Left colon (tissue), 2 donors: ENCODE results near the gene CHD1L. TPM values are rescaled to one million over a fixed set of nuclear protein-coding genes. Genes with fewer than 3 reads are reported as not detected.
"Not testable (repeated sequence)": the region's sequence is repeated elsewhere in the genome, so short reads cannot be mapped to it uniquely, and the experiment has no call there.

Experiments
- ATAC-seq: fragments of 200-7000 bp; cut with Tn5 transposase; one replicate; pipeline ENCODE4 v1.9.1; 2020; ENCODE audit warnings: mild to moderate bottlenecking, moderate library complexity
- DNase-seq, 2 donors: peaks; one replicate each; pipeline ENCODE4 v3.0.0-alpha.2; 2020
- intact Hi-C, 2 donors: fragments of 100-400 bp; cut with DNase I in 1 of 2; cut with micrococcal nuclease in 1 of 2; formaldehyde crosslinking; loops; one replicate each; pipeline versions ENCODE4 v1.11.2 to v1.14.0; 2022; cut with DNase I, micrococcal nuclease
- long read RNA-seq: library from polyadenylated mRNA; unstranded; transcript quantifications from one replicate; pipeline ENCODE4 v2.0.0, GENCODE V29; 2021
- total RNA-seq, 2 donors: library from RNA; stranded (reverse); fragmentation: NEBNext Ultra II Directional; extraction: Animal tissue kit (Norgen Biotek cat#: 25700); gene quantifications; one replicate each; pipeline ENCODE4 v1.2.1, GENCODE V29; 2021
- donor health status: DM: no; HTN: no; CAD: no.
- donor health status: DM: yes; HTN: yes; CAD: no.

Gene CHD1L
- total RNA-seq = 10 to 100 TPM; 34.9 to 37.4 TPM
- long read RNA-seq, transcript CHD1L-202 (23 exons, 2,967 nt) = major isoform, 100 of 136 reads
- long read RNA-seq, partial matches to known transcripts = 12 of 136 reads
- long read RNA-seq, other reads (novel, unspliced or antisense) = 19 of 136 reads

- peak; percentile 95 to 98 for DNase-seq
- peak; percentile 87 for ATAC-seq
- intact Hi-C loops = loop anchor here (5.0 kb wide), 1 partner anchor 70 kb away; the partner anchor contains the start of gene PRKAB2 (in 2 of the 2)
These were observed at the start of gene CHD1L for GRCh38 chr1:147242449-147243227. CHD1L (plus strand) TSS chr1:147242684; CDS start chr1:147242704, 20 bp downstream.

- ATAC-seq, intact Hi-C loops, DNase-seq: not testable (repeated sequence)
These were observed 45.2 kb upstream of the CHD1L start for GRCh38 chr1:147197324-147197723.

GRCh38 chr1:147201276-147201675 is 41.2 kb upstream of the CHD1L start:
- ATAC-seq = no peak
- DNase-seq = no peak
- intact Hi-C loops = no loop called here

DNA sequence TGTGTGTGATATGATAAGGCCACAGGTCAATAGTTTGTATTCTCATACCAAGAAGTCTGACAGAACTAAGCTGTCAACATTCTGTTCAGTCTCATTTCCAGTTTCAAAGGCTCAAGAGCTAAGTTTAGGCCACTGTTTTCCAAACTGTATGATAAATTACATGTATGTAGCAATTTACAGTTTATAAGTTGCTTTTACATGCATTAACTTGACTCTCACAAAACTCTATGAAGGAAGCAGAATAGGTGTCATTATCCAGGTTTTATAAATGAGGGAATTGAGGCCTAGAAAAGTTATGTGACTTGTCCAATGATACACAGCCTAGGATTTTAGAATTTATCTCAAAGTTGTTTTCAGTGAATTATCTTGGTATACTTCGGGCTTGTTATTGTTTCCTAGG is 40.7 kb upstream of the CHD1L start:
- DNase-seq = no peak
- ATAC-seq = no peak
- intact Hi-C loops = no loop called here

DNA sequence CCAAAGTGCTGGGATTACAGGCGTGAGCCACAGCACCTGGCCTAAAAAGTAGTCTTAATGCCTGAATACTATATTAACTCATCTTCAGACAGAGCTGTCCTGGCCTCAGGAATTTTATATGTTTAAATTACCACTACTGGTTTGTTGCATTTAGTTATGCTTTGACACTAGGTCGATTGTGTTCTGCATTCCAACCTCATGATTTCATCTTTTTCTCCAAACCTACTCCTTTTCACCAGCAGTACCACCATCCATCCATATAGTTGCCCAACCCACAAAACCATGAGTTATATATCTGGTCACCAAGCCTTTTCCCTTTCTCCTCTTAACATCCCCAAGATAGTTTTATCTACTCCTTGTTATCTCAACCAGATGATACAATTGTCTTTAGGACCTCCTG is 39.9 kb upstream of the CHD1L start:
- no peak for DNase-seq
- intact Hi-C loops = no loop called here
- ATAC-seq = no peak

DNA sequence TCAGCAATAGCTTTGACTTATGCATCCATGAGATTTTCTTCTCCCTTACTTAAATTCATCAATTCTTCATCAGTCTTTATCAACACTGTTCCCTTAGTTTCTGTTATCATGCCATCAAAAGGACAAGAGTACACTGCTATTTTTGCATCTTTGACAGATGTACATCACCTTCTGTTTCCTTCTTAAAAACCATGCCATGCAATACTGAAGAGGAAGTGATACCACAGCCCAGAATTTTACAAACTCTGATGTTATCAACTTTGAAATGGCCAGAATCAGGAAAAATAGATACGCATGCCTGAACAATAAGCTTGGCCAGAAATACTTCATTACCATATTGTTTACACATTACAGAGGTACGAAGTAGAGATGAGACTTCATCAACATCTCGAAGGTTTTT is 38.4 kb upstream of the CHD1L start:
- intact Hi-C loops = no loop called here
- ATAC-seq (no peak), DNase-seq (no peak)

- intact Hi-C loops = no loop called here
- ATAC-seq = no peak
- DNase-seq = no peak
These were observed 35.3 kb upstream of the CHD1L start for GRCh38 chr1:147207192-147207591.

- intact Hi-C loops = no loop called here
- no peak for ATAC-seq
These were observed 33.9 kb upstream of the CHD1L start for GRCh38 chr1:147208619-147209018.

DNA sequence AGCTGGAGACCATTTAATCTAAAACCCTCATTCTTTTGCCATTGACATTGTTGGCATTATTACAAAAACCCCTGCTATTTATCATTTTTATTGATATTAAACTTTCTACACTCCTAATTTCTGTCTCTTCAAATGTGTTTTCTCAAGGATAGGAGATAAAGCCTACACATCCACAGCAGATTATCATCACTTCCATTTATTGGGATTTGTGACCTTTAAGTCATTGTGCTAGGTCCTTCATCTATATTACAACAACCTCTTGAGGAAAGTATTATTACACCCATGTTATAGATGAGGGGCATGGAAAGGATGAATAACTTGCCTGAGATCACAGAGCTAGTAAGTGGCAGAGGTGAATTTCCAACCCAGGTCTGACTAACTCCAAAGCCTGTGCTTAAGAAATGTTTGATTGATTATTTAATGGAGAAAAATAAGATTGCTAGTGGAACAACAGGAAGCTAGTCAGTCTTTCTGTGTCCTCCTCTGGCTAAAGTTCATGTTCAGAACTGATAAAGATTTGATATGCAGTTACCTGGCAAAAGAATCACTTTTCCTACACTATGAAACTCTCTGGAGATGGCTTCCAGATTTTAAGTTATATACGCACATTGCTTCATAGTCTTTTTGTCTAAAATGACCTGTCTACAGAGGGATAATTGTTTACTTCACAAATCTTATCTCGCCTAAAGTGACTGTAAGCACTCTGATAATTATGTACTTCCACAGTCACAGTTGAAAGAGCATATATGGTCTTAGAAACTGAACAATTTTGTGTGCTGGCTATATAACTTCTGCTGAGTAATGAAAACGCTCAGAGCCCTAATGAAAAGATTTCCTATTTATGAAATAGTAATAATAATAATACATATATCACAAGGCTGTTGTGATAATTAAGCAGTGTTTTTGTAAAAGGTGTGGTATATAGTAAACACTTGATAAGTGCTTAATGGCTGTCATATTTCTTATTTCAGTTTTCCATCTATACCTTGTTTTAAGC is 32.4 kb upstream of the CHD1L start:
- DNase-seq (no peak), ATAC-seq (peak; percentile 47)
- intact Hi-C loops = no loop called here

More at GRCh38 chr1:147208619-147209018, 33.9 kb upstream of the CHD1L start:
- DNase-seq = no peak

DNA sequence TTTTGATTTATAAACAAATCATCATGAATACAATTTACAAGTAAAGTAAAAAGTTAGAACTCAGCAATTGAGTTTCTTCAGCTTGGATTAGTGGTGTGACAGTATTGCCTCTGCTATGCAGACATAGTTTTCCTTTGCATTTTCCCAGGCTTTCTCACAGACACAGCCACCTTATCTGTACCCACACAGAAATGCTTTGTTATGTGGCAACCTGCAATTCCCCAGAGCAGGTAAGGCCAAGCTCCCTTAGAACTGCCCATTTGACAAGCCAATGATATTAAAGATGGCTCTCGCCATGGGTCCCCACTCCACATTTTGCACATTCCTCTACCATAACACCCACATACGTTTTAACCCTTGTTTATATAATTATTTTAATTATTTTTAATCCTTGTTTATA is 31.5 kb upstream of the CHD1L start:
- intact Hi-C loops = no loop called here
- DNase-seq (no peak), ATAC-seq (no peak)

GRCh38 chr1:147211577-147211976 is 30.9 kb upstream of the CHD1L start:
- intact Hi-C loops = no loop called here
- ATAC-seq (no peak), DNase-seq (no peak)

GRCh38 chr1:147213271-147213670 is 29.2 kb upstream of the CHD1L start:
- no peak for ATAC-seq
- intact Hi-C loops = no loop called here

DNA sequence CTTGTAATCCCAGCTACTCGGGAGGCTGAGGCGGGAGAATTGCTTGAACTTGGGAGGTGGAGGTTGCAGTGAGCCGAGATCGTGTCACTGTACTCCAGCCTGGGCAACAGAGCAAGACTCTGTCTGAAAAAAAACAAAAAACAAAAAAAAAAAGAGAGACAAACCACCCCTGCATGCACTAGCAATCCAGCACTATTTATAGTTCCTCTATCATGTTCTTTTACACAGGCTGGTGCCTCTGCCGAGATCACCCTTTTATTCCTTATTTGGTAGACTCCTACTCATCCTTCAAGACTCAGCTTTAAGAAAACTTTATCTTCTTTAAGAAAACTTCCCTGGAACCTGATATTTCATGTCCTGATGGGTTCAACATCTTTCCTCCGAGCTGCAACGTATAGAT is 28.2 kb upstream of the CHD1L start:
- DNase-seq = no peak
- intact Hi-C loops = no loop called here
- no peak for ATAC-seq

More at GRCh38 chr1:147213271-147213670, 29.2 kb upstream of the CHD1L start:
- DNase-seq = no peak

DNA sequence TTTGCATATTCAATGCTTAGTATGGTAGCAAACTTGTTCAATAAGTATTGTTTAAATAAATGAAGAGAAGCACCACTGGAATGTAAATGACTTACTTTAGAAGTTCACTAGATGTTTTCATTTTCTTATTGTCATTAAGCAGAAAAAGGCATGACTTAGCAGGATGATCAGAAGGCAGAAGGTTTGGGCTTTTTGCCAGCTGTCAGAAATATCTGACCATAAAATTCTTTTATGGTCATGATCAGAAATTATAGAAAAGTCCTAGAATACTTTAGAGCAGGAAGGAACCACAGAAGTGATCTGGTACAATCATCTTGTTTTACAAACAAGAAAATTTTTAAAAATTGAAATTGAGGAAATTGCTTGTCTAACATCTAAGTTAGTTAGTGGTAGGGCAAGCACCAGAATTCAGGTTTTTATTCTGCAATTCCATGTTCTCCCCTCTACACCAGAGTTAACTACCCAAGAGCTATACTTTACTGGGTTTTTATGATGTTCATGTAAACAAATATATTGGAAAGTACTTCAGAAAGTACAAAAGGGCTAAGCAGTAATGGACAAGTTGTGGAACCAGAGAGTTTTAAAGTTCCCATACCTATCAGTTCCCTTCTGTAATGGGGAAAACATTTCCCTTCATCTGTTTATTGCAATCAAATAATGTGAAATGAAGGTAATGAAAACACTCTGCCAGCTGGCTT is 27.5 kb upstream of the CHD1L start:
- DNase-seq = no peak
- intact Hi-C loops = no loop called here
- ATAC-seq = peak; percentile 81

GRCh38 chr1:147215540-147215916 is 27.0 kb upstream of the CHD1L start:
- intact Hi-C loops = no loop called here
- ATAC-seq = peak; percentile 43
- no peak for DNase-seq

- intact Hi-C loops = no loop called here
- DNase-seq (no peak), ATAC-seq (peak; percentile 14)
These were observed 26.4 kb upstream of the CHD1L start for GRCh38 chr1:147216124-147216523.

DNA sequence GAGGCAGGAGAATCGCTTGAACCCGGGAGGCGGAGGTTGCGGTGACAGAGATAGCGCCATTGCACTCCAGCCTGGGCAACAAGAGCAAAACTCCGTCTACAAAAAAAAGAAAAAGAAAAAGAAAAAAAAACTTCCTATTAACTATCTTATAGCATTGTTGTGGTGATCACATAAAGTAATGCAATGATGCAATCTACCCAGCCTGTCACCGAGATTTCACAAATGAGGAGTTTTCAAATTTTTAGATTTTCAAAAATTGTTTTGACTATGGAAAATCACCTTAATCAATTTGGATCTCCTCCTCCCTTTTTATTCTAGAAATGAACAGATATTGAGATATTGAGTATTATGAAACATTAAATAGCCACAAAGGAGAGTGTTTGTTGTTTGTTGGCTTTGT is 25.3 kb upstream of the CHD1L start:
- intact Hi-C loops = no loop called here
- ATAC-seq = no peak
- no peak for DNase-seq

DNA sequence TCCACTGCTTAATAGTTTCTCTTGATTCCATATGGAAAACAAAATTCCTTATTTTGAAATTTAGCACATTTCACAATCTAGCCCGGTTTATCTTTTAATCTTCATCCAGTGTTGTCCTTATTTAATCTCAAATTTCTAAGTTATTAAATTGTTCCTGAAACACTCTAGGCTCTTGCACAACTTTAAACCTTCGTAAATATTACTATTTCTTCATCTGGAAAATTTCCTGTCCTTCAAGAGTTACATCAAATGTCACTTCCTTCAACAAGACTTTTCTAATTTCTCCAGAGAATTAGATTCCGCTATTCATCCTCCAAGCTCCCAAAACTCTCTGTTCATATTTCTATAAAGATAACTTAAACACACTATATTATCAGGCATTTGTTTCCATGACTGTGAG is 23.9 kb upstream of the CHD1L start:
- no peak for DNase-seq
- no peak for ATAC-seq
- intact Hi-C loops = no loop called here
